Measurements from ENCODE around the gene PSENEN. TPM values are rescaled to one million over a fixed set of nuclear protein-coding genes. Genes with fewer than 3 reads are reported as not detected.

Gene PSENEN
- total and polyA plus RNA-seq, 2 donors (not counting 1 experiment from before 2014, with no cell fraction given), result 16.0 to 31.4 TPM

- Histone ChIP-seq H3K9me3 (ENCODE audit: control insufficient read depth, insufficient read depth, low read depth, low read length) (no peaks in the 10 kb centered on the region), H3K4me1 (ENCODE audit: control insufficient read depth, extremely low read depth, insufficient read depth, low read length) (no peaks in the 10 kb centered on the region), H3K27ac (ENCODE audit: insufficient read depth, low read length) (no peak overlapping the region), H2AFZ (ENCODE audit: low read length) (no peak overlapping the region), H3K9ac (ENCODE audit: insufficient read depth, low read length) (no peak overlapping the region), H3K4me3 (replicated peaks in 1 of 4; ENCODE audit: control extremely low read depth in 1 of 4, insufficient read depth in 1 of 4, low read depth in 3 of 4, low read length in 4 of 4) (no peak overlapping the region), H3K27me3 (ENCODE audit: control insufficient read depth, insufficient read depth, low read length) (no peaks in the 10 kb centered on the region), H4K20me1 (ENCODE audit: control insufficient read depth, extremely low read depth, insufficient read depth, low read length) (no peaks in the 10 kb centered on the region), H3K4me2 (ENCODE audit: extremely low read depth, insufficient read depth, low read length) (no peak overlapping the region), H3K79me2 (ENCODE audit: control insufficient read depth, insufficient read depth, low read length) (no peaks in the 10 kb centered on the region), H3K36me3 (ENCODE audit: control insufficient read depth, insufficient read depth, low read length) (peaks cover 63% of the 10 kb centered on the region)
- no peak for TF ChIP-seq EZH2 (IDR thresholded peaks at IDR 0.05; ENCODE audit: low read length, missing control alignments)
- TF ChIP-seq, protein P1, sequence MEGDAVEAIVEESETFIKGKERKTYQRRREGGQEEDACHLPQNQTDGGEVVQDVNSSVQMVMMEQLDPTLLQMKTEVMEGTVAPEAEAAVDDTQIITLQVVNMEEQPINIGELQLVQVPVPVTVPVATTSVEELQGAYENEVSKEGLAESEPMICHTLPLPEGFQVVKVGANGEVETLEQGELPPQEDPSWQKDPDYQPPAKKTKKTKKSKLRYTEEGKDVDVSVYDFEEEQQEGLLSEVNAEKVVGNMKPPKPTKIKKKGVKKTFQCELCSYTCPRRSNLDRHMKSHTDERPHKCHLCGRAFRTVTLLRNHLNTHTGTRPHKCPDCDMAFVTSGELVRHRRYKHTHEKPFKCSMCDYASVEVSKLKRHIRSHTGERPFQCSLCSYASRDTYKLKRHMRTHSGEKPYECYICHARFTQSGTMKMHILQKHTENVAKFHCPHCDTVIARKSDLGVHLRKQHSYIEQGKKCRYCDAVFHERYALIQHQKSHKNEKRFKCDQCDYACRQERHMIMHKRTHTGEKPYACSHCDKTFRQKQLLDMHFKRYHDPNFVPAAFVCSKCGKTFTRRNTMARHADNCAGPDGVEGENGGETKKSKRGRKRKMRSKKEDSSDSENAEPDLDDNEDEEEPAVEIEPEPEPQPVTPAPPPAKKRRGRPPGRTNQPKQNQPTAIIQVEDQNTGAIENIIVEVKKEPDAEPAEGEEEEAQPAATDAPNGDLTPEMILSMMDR (conservative IDR thresholded peaks at IDR 0.05 in 1 of 2, IDR thresholded peaks at IDR 0.05 in 1 of 2; ENCODE audit: low read depth in 1 of 2, low read length in 2 of 2), result no peak
- DNase-seq (ENCODE audit: low read depth in 2 of 2), result no peak
Observed at GRCh38 chr19:35727053-35727955, 18.1 kb upstream of the PSENEN start.

- Histone ChIP-seq H3K27ac (ENCODE audit: insufficient read depth, low read length) (no peak overlapping the region), H2AFZ (ENCODE audit: low read length) (no peak overlapping the region), H3K27me3 (ENCODE audit: control insufficient read depth, insufficient read depth, low read length) (no peaks in the 10 kb centered on the region), H3K9ac (ENCODE audit: insufficient read depth, low read length) (no peak overlapping the region), H3K4me2 (ENCODE audit: extremely low read depth, insufficient read depth, low read length) (no peak overlapping the region), H4K20me1 (ENCODE audit: control insufficient read depth, extremely low read depth, insufficient read depth, low read length) (no peaks in the 10 kb centered on the region), H3K4me3 (replicated peaks in 1 of 4; ENCODE audit: control extremely low read depth in 1 of 4, insufficient read depth in 1 of 4, low read depth in 3 of 4, low read length in 4 of 4) (no peak overlapping the region), H3K4me1 (ENCODE audit: control insufficient read depth, extremely low read depth, insufficient read depth, low read length) (no peaks in the 10 kb centered on the region), H3K79me2 (ENCODE audit: control insufficient read depth, insufficient read depth, low read length) (no peaks in the 10 kb centered on the region), H3K9me3 (ENCODE audit: control insufficient read depth, insufficient read depth, low read depth, low read length) (no peaks in the 10 kb centered on the region), H3K36me3 (ENCODE audit: control insufficient read depth, insufficient read depth, low read length) (peaks cover 60% of the 10 kb centered on the region)
- no peak for TF ChIP-seq EZH2 (IDR thresholded peaks at IDR 0.05; ENCODE audit: low read length, missing control alignments)
- TF ChIP-seq, protein P1 (conservative IDR thresholded peaks at IDR 0.05 in 1 of 2, IDR thresholded peaks at IDR 0.05 in 1 of 2; ENCODE audit: low read depth in 1 of 2, low read length in 2 of 2), result no peak
- DNase-seq (ENCODE audit: low read depth in 2 of 2), result no peak
Observed at GRCh38 chr19:35727956-35728706, 17.3 kb upstream of the PSENEN start.

GRCh38 chr19:35729021-35729420 lies 16.4 kb upstream of the PSENEN start:
- no peaks in the 10 kb centered on the region for H3K9me3 ChIP-seq (ENCODE audit: control insufficient read depth, insufficient read depth, low read depth, low read length)
- no peaks in the 10 kb centered on the region for H3K27me3 ChIP-seq (ENCODE audit: control insufficient read depth, insufficient read depth, low read length)
- no peak overlapping the region for H3K4me3 ChIP-seq (replicated peaks in 1 of 4; ENCODE audit: control extremely low read depth in 1 of 4, insufficient read depth in 1 of 4, low read depth in 3 of 4, low read length in 4 of 4)
- H3K36me3 ChIP-seq (ENCODE audit: control insufficient read depth, insufficient read depth, low read length), result peaks cover 59% of the 10 kb centered on the region
- H3K4me2 ChIP-seq (ENCODE audit: extremely low read depth, insufficient read depth, low read length), result no peak overlapping the region
- H2AFZ ChIP-seq (ENCODE audit: low read length), result no peak overlapping the region
- no peaks in the 10 kb centered on the region for H4K20me1 ChIP-seq (ENCODE audit: control insufficient read depth, extremely low read depth, insufficient read depth, low read length)
- no peak overlapping the region for H3K27ac ChIP-seq (ENCODE audit: insufficient read depth, low read length)
- no peaks in the 10 kb centered on the region for H3K4me1 ChIP-seq (ENCODE audit: control insufficient read depth, extremely low read depth, insufficient read depth, low read length)
- TF ChIP-seq, protein P1 (conservative IDR thresholded peaks at IDR 0.05 in 1 of 2, IDR thresholded peaks at IDR 0.05 in 1 of 2; ENCODE audit: low read depth in 1 of 2, low read length in 2 of 2), result no peak
- TF ChIP-seq EZH2 (IDR thresholded peaks at IDR 0.05; ENCODE audit: low read length, missing control alignments), result no peak
- no peak overlapping the region for H3K9ac ChIP-seq (ENCODE audit: insufficient read depth, low read length)
- H3K79me2 ChIP-seq (ENCODE audit: control insufficient read depth, insufficient read depth, low read length), result no peaks in the 10 kb centered on the region
- DNase-seq (ENCODE audit: low read depth in 2 of 2), result no peak

Data from fibroblast of lung (primary cell).